PFSK-1 (cell line): ENCODE data around the gene MICB.

Source experiments
- FOXP2 ChIP-seq: optimal IDR thresholded peaks from 2 replicates; pipeline ENCODE3; 2011; ENCODE audit warnings: borderline replicate concordance, control low read depth, inconsistent platforms; ENCODE audit not compliant: insufficient read depth; ENCODE audit errors: extremely low read length, extremely low read depth
- POLR2AphosphoS5 ChIP-seq: IDR thresholded peaks from 2 replicates; pipeline ENCODE4 v1.6.1; 2012; ENCODE audit warnings: low read depth, mild to moderate bottlenecking, control low read depth, low read length, moderate library complexity
- SIN3A ChIP-seq: IDR thresholded peaks from 2 replicates; pipeline ENCODE4 v1.6.1; 2012; ENCODE audit warnings: mild to moderate bottlenecking, low read length, moderate library complexity, borderline replicate concordance; ENCODE audit not compliant: insufficient read depth
- TAF1 ChIP-seq: IDR thresholded peaks from 2 replicates; pipeline ENCODE4 v1.6.1; 2012; ENCODE audit warnings: low read length, control low read depth, borderline replicate concordance; ENCODE audit not compliant: insufficient read depth
- TF ChIP-seq, protein P1 (sequence below), 2 experiments: IDR thresholded peaks; 2 replicates each; pipeline versions ENCODE4 v1.6.1 to v1.8.0; 2011 to 2012; ENCODE audit warnings: low read depth in 2 of 2, low read length in 2 of 2, control low read depth in 1 of 2, inconsistent platforms in 1 of 2, mild to moderate bottlenecking in 1 of 2, moderate library complexity in 1 of 2; ENCODE audit not compliant: insufficient read depth in 1 of 2

DNA sequence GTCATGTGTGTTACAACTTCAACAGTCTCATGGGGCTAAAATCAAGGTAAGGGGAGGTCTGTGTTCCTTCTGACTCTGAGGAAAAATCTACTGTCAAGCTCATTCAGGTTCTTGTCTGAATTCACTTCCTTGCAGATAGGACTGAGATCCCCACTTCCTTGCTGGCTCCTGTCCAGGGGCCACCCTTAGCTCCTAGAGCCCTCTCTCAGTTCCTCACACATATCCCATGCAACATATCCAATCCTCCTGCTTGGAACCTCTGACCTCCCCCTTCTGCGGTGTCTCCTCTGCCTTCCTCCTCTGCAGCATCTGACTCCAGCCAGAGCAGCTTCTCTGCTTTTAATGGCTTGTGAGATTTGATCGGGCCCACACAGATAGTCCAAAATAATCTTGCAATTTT lies 27.1 kb upstream of the MICB start:
- no peak for TF ChIP-seq SIN3A
- TF ChIP-seq, protein P1, sequence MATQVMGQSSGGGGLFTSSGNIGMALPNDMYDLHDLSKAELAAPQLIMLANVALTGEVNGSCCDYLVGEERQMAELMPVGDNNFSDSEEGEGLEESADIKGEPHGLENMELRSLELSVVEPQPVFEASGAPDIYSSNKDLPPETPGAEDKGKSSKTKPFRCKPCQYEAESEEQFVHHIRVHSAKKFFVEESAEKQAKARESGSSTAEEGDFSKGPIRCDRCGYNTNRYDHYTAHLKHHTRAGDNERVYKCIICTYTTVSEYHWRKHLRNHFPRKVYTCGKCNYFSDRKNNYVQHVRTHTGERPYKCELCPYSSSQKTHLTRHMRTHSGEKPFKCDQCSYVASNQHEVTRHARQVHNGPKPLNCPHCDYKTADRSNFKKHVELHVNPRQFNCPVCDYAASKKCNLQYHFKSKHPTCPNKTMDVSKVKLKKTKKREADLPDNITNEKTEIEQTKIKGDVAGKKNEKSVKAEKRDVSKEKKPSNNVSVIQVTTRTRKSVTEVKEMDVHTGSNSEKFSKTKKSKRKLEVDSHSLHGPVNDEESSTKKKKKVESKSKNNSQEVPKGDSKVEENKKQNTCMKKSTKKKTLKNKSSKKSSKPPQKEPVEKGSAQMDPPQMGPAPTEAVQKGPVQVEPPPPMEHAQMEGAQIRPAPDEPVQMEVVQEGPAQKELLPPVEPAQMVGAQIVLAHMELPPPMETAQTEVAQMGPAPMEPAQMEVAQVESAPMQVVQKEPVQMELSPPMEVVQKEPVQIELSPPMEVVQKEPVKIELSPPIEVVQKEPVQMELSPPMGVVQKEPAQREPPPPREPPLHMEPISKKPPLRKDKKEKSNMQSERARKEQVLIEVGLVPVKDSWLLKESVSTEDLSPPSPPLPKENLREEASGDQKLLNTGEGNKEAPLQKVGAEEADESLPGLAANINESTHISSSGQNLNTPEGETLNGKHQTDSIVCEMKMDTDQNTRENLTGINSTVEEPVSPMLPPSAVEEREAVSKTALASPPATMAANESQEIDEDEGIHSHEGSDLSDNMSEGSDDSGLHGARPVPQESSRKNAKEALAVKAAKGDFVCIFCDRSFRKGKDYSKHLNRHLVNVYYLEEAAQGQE (IDR thresholded peaks at IDR 0.05; ENCODE audit: insufficient read depth in 1 of 2, low read depth in 2 of 2, low read length in 2 of 2): no peak
- TF ChIP-seq FOXP2: no peak
- no peak for TF ChIP-seq POLR2AphosphoS5
- TF ChIP-seq TAF1: no peak
